Panc1 (cell line): ENCODE data around the gene HES5. TPM values are rescaled to one million over a fixed set of nuclear protein-coding genes. Genes with fewer than 3 reads are reported as not detected.

ENCODE experiments used
- ATAC-seq: fragments of 200-7000 bp; cut with Tn5 transposase; 2 replicates; pipeline ENCODE4 v1.9.1; 2020; ENCODE audit warnings: mild to moderate bottlenecking, moderate library complexity
- BruUV-seq: library from RNA; stranded (reverse); fragments of 400-500 nt; replicated peaks from 2 replicates; lab custom pipeline; 2021; lab: Mats Ljungman, UMichigan
- CTCF ChIA-PET: fragments of 300-600 bp; sonication (Branson Sonifier 250); formaldehyde crosslinking; loops from one replicate; lab custom pipeline; 2022; ENCODE audit warnings: antibody characterized with exemption; lab: Charles Lee
- POLR2A ChIA-PET: fragments of 300-600 bp; sonication (Branson Sonifier 250); formaldehyde crosslinking; loops from one replicate; lab custom pipeline; 2022; ENCODE audit warnings: antibody characterized with exemption; lab: Charles Lee
- DNase-seq: peaks from one replicate; pipeline ENCODE4 v3.0.0-alpha.2; 2010; ENCODE audit warnings: low read depth, low spot score
- H3K27ac ChIP-seq: 2 replicates; pipeline ENCODE4 v1.5.1; 2011; ENCODE audit warnings: mild to moderate bottlenecking, low read length, inconsistent platforms
- H3K27me3 ChIP-seq: fragments of 200-500 bp; sonication (Bioruptor generic); 2 replicates; pipeline ENCODE4 v1.6.0; 2014; ENCODE audit warnings: low read length, inconsistent platforms; ENCODE audit not compliant: control insufficient read depth, insufficient read depth
- H3K36me3 ChIP-seq: fragments of 200-500 bp; sonication (Bioruptor generic); 2 replicates; pipeline ENCODE4 v1.5.1; 2014; ENCODE audit warnings: inconsistent platforms, mild to moderate bottlenecking, low read length, moderate library complexity; ENCODE audit not compliant: control insufficient read depth, insufficient read depth
- H3K4me1 ChIP-seq: 2 replicates; pipeline ENCODE4 v1.5.1; 2011; ENCODE audit warnings: inconsistent platforms, mild to moderate bottlenecking, low read length, moderate library complexity; ENCODE audit not compliant: control insufficient read depth, insufficient read depth
- H3K4me3 ChIP-seq, 2 experiments: 2 replicates each; pipeline ENCODE4 v1.5.1; 2011 to 2012; ENCODE audit warnings: low read depth in 2 of 2, low read length in 2 of 2, mild to moderate bottlenecking in 2 of 2, inconsistent platforms in 1 of 2, moderate library complexity in 1 of 2
- H3K9me3 ChIP-seq: fragments of 200-500 bp; sonication (Bioruptor generic); 2 replicates; pipeline ENCODE4 v1.5.1; 2014; ENCODE audit warnings: low read depth, mild to moderate bottlenecking, inconsistent platforms, low read length, moderate library complexity; ENCODE audit not compliant: control insufficient read depth, insufficient read depth
- CTCF ChIP-seq: fragments of 450-650 bp; IDR thresholded peaks from 2 replicates; pipeline ENCODE4 v1.5.1; 2017; ENCODE audit warnings: mild to moderate bottlenecking
- POLR2AphosphoS5 ChIP-seq: IDR thresholded peaks from 2 replicates; pipeline ENCODE4 v1.6.1; 2012; ENCODE audit warnings: mild to moderate bottlenecking, low read depth, low read length, moderate library complexity
- REST ChIP-seq, 2 experiments: IDR thresholded peaks; 2 replicates each; pipeline ENCODE4 v1.6.1; 2011 to 2012; ENCODE audit warnings: low read depth in 2 of 2, control low read depth in 1 of 2, low read length in 1 of 2, mild to moderate bottlenecking in 1 of 2, moderate library complexity in 1 of 2; ENCODE audit not compliant: insufficient read depth in 1 of 2
- SIN3A ChIP-seq: IDR thresholded peaks from 2 replicates; pipeline ENCODE4 v1.6.1; 2012; ENCODE audit warnings: low read depth, mild to moderate bottlenecking, low read length, moderate library complexity, borderline replicate concordance; ENCODE audit not compliant: insufficient read depth
- TCF7L2 ChIP-seq: IDR thresholded peaks from 2 replicates; pipeline ENCODE4 v1.6.1; 2011; ENCODE audit warnings: mild to moderate bottlenecking, low read depth, low read length, inconsistent platforms
- in situ Hi-C: cut with HindIII; loops from 2 replicates; pipeline ENCODE4 v1.10.0; 2016; ENCODE audit warnings: low sequenced_read_pairs, low pct_unique_long_range_greater_than_20kb
- intact Hi-C: fragments of 100-400 bp; cut with micrococcal nuclease; formaldehyde crosslinking; loops from one replicate; pipeline ENCODE4 v1.10.0; 2022; ENCODE audit not compliant: unreplicated experiment
- total RNA-seq: library from RNA; stranded (reverse); gene quantifications from one replicate; pipeline ENCODE4 v1.2.1, GENCODE V29; 2021; ENCODE audit not compliant: unreplicated experiment

Gene HES5
- total RNA-seq, 1 experiment from 2014 or later: not detected

- TF ChIP-seq CTCF (no peak), REST (IDR thresholded peaks at IDR 0.05; ENCODE audit: insufficient read depth in 1 of 2, low read depth in 2 of 2, low read length in 1 of 2) (no peak), POLR2AphosphoS5 (no peak; the same call in 1 of the 2 replicates), SIN3A (no peak), TCF7L2 (no peak)
- CTCF ChIA-PET: no interaction called here
- H3K4me3 ChIP-seq: no peak overlapping the region
- no peak overlapping the region for H3K27ac ChIP-seq
- H3K27me3 ChIP-seq: no peaks in the 10 kb centered on the region
- H3K36me3 ChIP-seq: no peaks in the 10 kb centered on the region
- peaks cover 76% of the 10 kb centered on the region for H3K4me1 ChIP-seq
- H3K9me3 ChIP-seq: no peaks in the 10 kb centered on the region
- no peak for ATAC-seq
- intact Hi-C loops: loop anchor here (10.0 kb wide), 1 partner anchor 64 kb away; the partner anchor contains the start of gene PEX10
- DNase-seq: no peak
- BruUV-seq: no TSS peak
- in situ Hi-C loops: no loop called here
- POLR2A ChIA-PET: interaction anchor here (0.6 kb wide), 1 partner anchor 28 kb away, joined by 3 read pairs; no protein-coding TSS in a partner anchor
These were observed 50.9 kb downstream of the HES5 start for GRCh38 chr1:2479186-2479585.

Other genes with a start within 250 kb of the HES5 start
- 21.3 TPM for gene MORN1, start 138.7 kb downstream of the HES5 start, total RNA-seq
- gene RER1, start 138.4 kb downstream of the HES5 start, total RNA-seq: 235 TPM
- gene PEX10, start 117.7 kb downstream of the HES5 start, total RNA-seq: 49.8 TPM
- gene PLCH2, start 54.0 kb downstream of the HES5 start, total RNA-seq: 41.2 TPM
- 35.9 TPM for gene PANK4, start 3.7 kb downstream of the HES5 start, total RNA-seq
- 20.1 TPM for gene TNFRSF14, start 26.1 kb upstream of the HES5 start, total RNA-seq
- gene PRXL2B, start 56.5 kb upstream of the HES5 start, total RNA-seq: 17.0 TPM
- 0.46 TPM for gene MMEL1, start 102.8 kb upstream of the HES5 start, total RNA-seq